H1 (cell line): ENCODE results near the gene ATP5F1E. TPM values are rescaled to one million over a fixed set of nuclear protein-coding genes. Genes with fewer than 3 reads are reported as not detected.

Experiments used
- MAX ChIP-seq: IDR thresholded peaks from 2 replicates; pipeline ENCODE4 v1.6.1; 2012; ENCODE audit warnings: inconsistent platforms
- polyA plus RNA-seq, 7 experiments: library from polyadenylated mRNA; depleted of rRNA in 3 of 7; stranded (reverse) in 5 of 7; unstranded in 2 of 7; fragments of >200 nt in 5 of 7; fragments of 200-250 nt in 2 of 7; gene quantifications; 1 replicate in 5 of 7; 2 replicates in 1 of 7; 4 replicates in 1 of 7; pipeline versions ENCODE4 v1.2.1 to v1.2.3, GENCODE V29; 2011 to 2013; ENCODE audit warnings: missing spikeins in 2 of 7, mixed read lengths in 2 of 7
- total RNA-seq: library from RNA; stranded (reverse); fragmentation: NEBNext Ultra II Directional; extraction: Animal tissue kit (Norgen Biotek cat#: 25700); gene quantifications from 2 replicates; pipeline ENCODE4 v1.2.1, GENCODE V29; 2021

Gene ATP5F1E
- total and polyA plus RNA-seq, 2 of the 8 experiments (the other 6 are each of a cell fraction or from before 2014, with no cell fraction given), result 15.7 to 47.8 TPM

GRCh38 chr20:59015411-59015810 lies 16.7 kb downstream of the ATP5F1E start (continued):
- TF ChIP-seq MAX, result no peak
- TF ChIP-seq, all 59 proteins: peak for 0
